Glutamatergic neuron (in vitro differentiated cells): Measurements from ENCODE around the gene CCT6B. TPM values are rescaled to one million over a fixed set of nuclear protein-coding genes. Genes with fewer than 3 reads are reported as not detected.

Experiments
- DNase-seq: peaks from one replicate; pipeline ENCODE4 v3.0.0; 2022
- H3K27ac Mint-ChIP-seq: one replicate; pipeline ENCODE4 v1.8.0; 2020; ENCODE audit warnings: mild to moderate bottlenecking, mixed read lengths, inconsistent platforms; ENCODE audit not compliant: unreplicated experiment
- H3K27me3 Mint-ChIP-seq: one replicate; pipeline ENCODE4 v1.8.0; 2020; ENCODE audit warnings: mild to moderate bottlenecking, moderate library complexity, mixed read lengths, inconsistent platforms; ENCODE audit not compliant: unreplicated experiment
- H3K36me3 Mint-ChIP-seq: one replicate; pipeline ENCODE4 v1.8.0; 2020; ENCODE audit warnings: mild to moderate bottlenecking, mixed read lengths, inconsistent platforms; ENCODE audit not compliant: unreplicated experiment
- H3K4me1 Mint-ChIP-seq: one replicate; pipeline ENCODE4 v1.8.0; 2020; ENCODE audit warnings: mild to moderate bottlenecking, low read depth, mixed read lengths, inconsistent platforms; ENCODE audit not compliant: unreplicated experiment
- H3K4me3 Mint-ChIP-seq: one replicate; pipeline ENCODE4 v1.8.0; 2020; ENCODE audit warnings: mild to moderate bottlenecking, mixed read lengths, inconsistent platforms; ENCODE audit not compliant: unreplicated experiment
- H3K9me3 Mint-ChIP-seq: one replicate; pipeline ENCODE4 v1.8.0; 2020; ENCODE audit warnings: mild to moderate bottlenecking, moderate library complexity, mixed read lengths, inconsistent platforms; ENCODE audit not compliant: unreplicated experiment
- CTCF ChIP-seq: fragments of 200-600 bp; sonication (generic); IDR thresholded peaks from one replicate; pipeline ENCODE4 v1.5.0; 2021; ENCODE audit not compliant: partially characterized antibody, unreplicated experiment
- total RNA-seq: library from RNA; stranded (reverse); fragmentation: NEBNext Ultra II Directional; extraction: Animal tissue kit (Norgen Biotek cat#: 25700); gene quantifications from one replicate; pipeline ENCODE4 v1.2.1, GENCODE V29; 2021; ENCODE audit not compliant: unreplicated experiment

Gene CCT6B
- total RNA-seq, 1 donor from 2014 or later: 2.4 TPM

GRCh38 chr17:34998205-34998604 is 36.9 kb upstream of the CCT6B start:
- Mint-ChIP-seq H3K27me3 (no peaks in the 10 kb centered on the region), H3K4me1 (peaks cover 8% of the 10 kb centered on the region), H3K9me3 (no peaks in the 10 kb centered on the region), H3K36me3 (no peaks in the 10 kb centered on the region), H3K4me3 (no peak overlapping the region), H3K27ac (peak overlapping the region; percentile 14)
- peak; percentile 87 for DNase-seq
- peak; percentile 61 for TF ChIP-seq CTCF

GRCh38 chr17:34997355-34997862 is 36.1 kb upstream of the CCT6B start:
- Mint-ChIP-seq H3K9me3 (no peaks in the 10 kb centered on the region), H3K27ac (no peak overlapping the region), H3K36me3 (no peaks in the 10 kb centered on the region), H3K4me3 (no peak overlapping the region), H3K4me1 (peaks cover 8% of the 10 kb centered on the region), H3K27me3 (no peaks in the 10 kb centered on the region)
- no peak for TF ChIP-seq CTCF
- DNase-seq: no peak

GRCh38 chr17:34996422-34997285 is 35.4 kb upstream of the CCT6B start:
- no peaks in the 10 kb centered on the region for H3K9me3 Mint-ChIP-seq
- H3K27me3 Mint-ChIP-seq: no peaks in the 10 kb centered on the region
- peaks cover 8% of the 10 kb centered on the region for H3K4me1 Mint-ChIP-seq
- H3K27ac Mint-ChIP-seq: no peak overlapping the region
- no peak for TF ChIP-seq CTCF
- H3K4me3 Mint-ChIP-seq: no peak overlapping the region
- no peak for DNase-seq
- H3K36me3 Mint-ChIP-seq: no peaks in the 10 kb centered on the region

- peaks cover 1% of the 10 kb centered on the region for H3K27me3 Mint-ChIP-seq
- H3K4me1 Mint-ChIP-seq: peaks cover 8% of the 10 kb centered on the region
- no peaks in the 10 kb centered on the region for H3K36me3 Mint-ChIP-seq
- H3K4me3 Mint-ChIP-seq: no peak overlapping the region
- no peak for DNase-seq
- H3K9me3 Mint-ChIP-seq: no peaks in the 10 kb centered on the region
- H3K27ac Mint-ChIP-seq: no peak overlapping the region
- TF ChIP-seq CTCF: no peak
These were observed 31.8 kb upstream of the CCT6B start for GRCh38 chr17:34993031-34993430.

- Mint-ChIP-seq H3K27ac (no peak overlapping the region), H3K9me3 (peaks cover 2% of the 10 kb centered on the region), H3K4me1 (peaks cover 4% of the 10 kb centered on the region), H3K27me3 (peaks cover 1% of the 10 kb centered on the region), H3K36me3 (no peaks in the 10 kb centered on the region), H3K4me3 (no peak overlapping the region)
- TF ChIP-seq CTCF: no peak
- DNase-seq: no peak
These were observed 30.3 kb upstream of the CCT6B start for GRCh38 chr17:34991606-34992005.
